OCI-LY3 (cell line): Measurements from ENCODE around the gene ERH.

Experiments used
- CTCF ChIP-seq: fragments of 200-600, 300-600 bp; sonication (generic); IDR thresholded peaks from 2 replicates; pipeline ENCODE4 v1.5.1; 2014; ENCODE audit warnings: antibody characterized with exemption, low read length, low read depth
- EZH2phosphoT487 ChIP-seq: fragments of 200-600 bp; shearing (Covaris generic); IDR thresholded peaks from 2 replicates; pipeline ENCODE4 v1.6.1; 2018; ENCODE audit warnings: antibody characterized with exemption, mixed run types, low read depth

- no peak for TF ChIP-seq CTCF
- TF ChIP-seq EZH2phosphoT487: no peak
Measured at GRCh38 chr14:69378274-69378673, 19.8 kb downstream of the ERH start.
